IMR-90 (cell line): Measurements from ENCODE around the gene ZFYVE28. TPM values are rescaled to one million over a fixed set of nuclear protein-coding genes. Genes with fewer than 3 reads are reported as not detected.

Experiments
- ATAC-seq: fragments of 200-7000 bp; cut with Tn5 transposase; 2 replicates; pipeline ENCODE4 v1.9.1; 2020; ENCODE audit warnings: low read depth, mild to moderate bottlenecking, moderate library complexity
- BruUV-seq: library from RNA; stranded (reverse); fragments of 400-500 nt; replicated peaks from 2 replicates; lab custom pipeline; 2021; lab: Mats Ljungman, UMichigan
- CTCF ChIA-PET: fragments of 300-600 bp; formaldehyde crosslinking; extraction: SDS; loops from one replicate; lab custom pipeline; 2021; ENCODE audit warnings: antibody characterized with exemption; lab: Yijun Ruan, JAX
- POLR2A ChIA-PET: fragments of 300-600 bp; sonication (Branson Sonifier 250); formaldehyde crosslinking; loops from one replicate; lab custom pipeline; 2022; ENCODE audit warnings: antibody characterized with exemption; ENCODE audit not compliant: unreplicated experiment; lab: Charles Lee
- DNase-seq: peaks from one replicate; pipeline ENCODE4 v3.0.0; 2013
- H2AFZ ChIP-seq: replicated peaks from 2 replicates; pipeline ENCODE3; 2013; ENCODE audit warnings: low read length, mild to moderate bottlenecking; ENCODE audit not compliant: poor library complexity
- H2AK5ac ChIP-seq: 2 replicates; pipeline ENCODE4 v1.6.1; 2013; ENCODE audit warnings: low read depth, low read length, inconsistent platforms
- H2AK9ac ChIP-seq: replicated peaks from 2 replicates; pipeline ENCODE3; 2013; ENCODE audit warnings: mild to moderate bottlenecking, low read depth, low read length, moderate library complexity; ENCODE audit not compliant: poor library complexity
- H2BK120ac ChIP-seq: 2 replicates; pipeline ENCODE4 v1.6.1; 2013; ENCODE audit warnings: low read depth, low read length, inconsistent platforms
- H2BK15ac ChIP-seq: 3 replicates; pipeline ENCODE4 v1.6.1; 2013; ENCODE audit warnings: low read depth, low read length, inconsistent platforms
- H2BK20ac ChIP-seq: 2 replicates; pipeline ENCODE4 v1.6.1; 2013; ENCODE audit warnings: low read depth, mild to moderate bottlenecking, inconsistent platforms, low read length, moderate library complexity
- H2BK5ac ChIP-seq: 2 replicates; pipeline ENCODE4 v1.6.1; 2013; ENCODE audit warnings: mild to moderate bottlenecking, low read depth, low read length, inconsistent platforms; ENCODE audit not compliant: poor library complexity, severe bottlenecking
- H3K14ac ChIP-seq: replicated peaks from 2 replicates; pipeline ENCODE4 v1.6.1; 2013; ENCODE audit warnings: low read depth, low read length, inconsistent platforms
- H3K18ac ChIP-seq: 2 replicates; pipeline ENCODE4 v1.6.1; 2013; ENCODE audit warnings: low read depth, low read length, control low read depth
- H3K23ac ChIP-seq: 2 replicates; pipeline ENCODE4 v1.6.1; 2013; ENCODE audit warnings: low read depth, low read length, inconsistent platforms
- H3K27ac ChIP-seq: 2 replicates; pipeline ENCODE4 v1.5.1; 2013; ENCODE audit warnings: mild to moderate bottlenecking, control low read depth, low read length; ENCODE audit not compliant: insufficient read depth
- H3K27me3 ChIP-seq: 2 replicates; pipeline ENCODE4 v1.6.1; 2013; ENCODE audit warnings: low read length; ENCODE audit not compliant: control insufficient read depth, insufficient read depth
- H3K36me3 ChIP-seq: 2 replicates; pipeline ENCODE4 v1.6.1; 2013; ENCODE audit warnings: low read length, mixed read lengths; ENCODE audit not compliant: control insufficient read depth, insufficient read depth
- H3K4ac ChIP-seq: 2 replicates; pipeline ENCODE4 v1.6.1; 2013; ENCODE audit warnings: low read depth, low read length, inconsistent platforms
- H3K4me1 ChIP-seq: 2 replicates; pipeline ENCODE4 v1.6.1; 2013; ENCODE audit warnings: low read length, mixed read lengths; ENCODE audit not compliant: control insufficient read depth, insufficient read depth
- H3K4me2 ChIP-seq: 2 replicates; pipeline ENCODE4 v1.6.1; 2013; ENCODE audit warnings: low read depth, mild to moderate bottlenecking, control low read depth, low read length, moderate library complexity
- H3K4me3 ChIP-seq: 2 replicates; pipeline ENCODE4 v1.5.1; 2013; ENCODE audit warnings: low read depth, mild to moderate bottlenecking, control low read depth, low read length, moderate library complexity; ENCODE audit not compliant: insufficient read depth
- H3K56ac ChIP-seq: 2 replicates; pipeline ENCODE4 v1.6.1; 2013; ENCODE audit warnings: low read length, inconsistent platforms; ENCODE audit not compliant: insufficient read depth; ENCODE audit errors: extremely low read depth
- H3K79me1 ChIP-seq, 2 experiments: 2 replicates each; pipeline ENCODE4 v1.6.1; 2013; ENCODE audit warnings: low read length in 2 of 2, inconsistent platforms in 1 of 2, low read depth in 1 of 2
- H3K9ac ChIP-seq: 2 replicates; pipeline ENCODE4 v1.6.1; 2013; ENCODE audit warnings: low read depth, low read length, control low read depth
- H3K9me1 ChIP-seq: 2 replicates; pipeline ENCODE4 v1.6.1; 2013; ENCODE audit warnings: low read length, inconsistent platforms; ENCODE audit not compliant: insufficient read depth
- H3K9me3 ChIP-seq: 2 replicates; pipeline ENCODE4 v1.6.1; 2013; ENCODE audit warnings: low read length; ENCODE audit not compliant: control insufficient read depth, insufficient read depth
- H4K20me1 ChIP-seq: 2 replicates; pipeline ENCODE4 v1.6.1; 2013; ENCODE audit warnings: low read length, inconsistent platforms; ENCODE audit not compliant: insufficient read depth
- H4K5ac ChIP-seq: 2 replicates; pipeline ENCODE4 v1.6.1; 2013; ENCODE audit warnings: mild to moderate bottlenecking, low read depth, low read length, control low read depth
- H4K8ac ChIP-seq, 2 experiments: 2 replicates each; pipeline ENCODE4 v1.6.1; 2013; ENCODE audit warnings: low read depth in 2 of 2, low read length in 2 of 2, control low read depth in 1 of 2, inconsistent platforms in 1 of 2
- H4K91ac ChIP-seq: 2 replicates; pipeline ENCODE4 v1.6.1; 2013; ENCODE audit warnings: low read depth, low read length, inconsistent platforms; ENCODE audit not compliant: insufficient read depth
- CEBPB ChIP-seq: IDR thresholded peaks from 2 replicates; pipeline ENCODE4 v1.6.1; 2012; ENCODE audit warnings: low read depth, low read length, improper control_type of control experiment
- ELK1 ChIP-seq: fragments of 150-350 bp; IDR thresholded peaks from 2 replicates; pipeline ENCODE4 v1.6.1; 2016; ENCODE audit warnings: low read depth, mild to moderate bottlenecking, low read length, moderate library complexity, borderline replicate concordance
- MAZ ChIP-seq: IDR thresholded peaks from 2 replicates; pipeline ENCODE4 v1.6.1; 2012; ENCODE audit warnings: low read depth, mild to moderate bottlenecking, low read length, improper control_type of control experiment, moderate library complexity, borderline replicate concordance
- MXI1 ChIP-seq: IDR thresholded peaks from 2 replicates; pipeline ENCODE4 v1.6.1; 2012; ENCODE audit warnings: low read depth, mild to moderate bottlenecking, low read length, moderate library complexity, borderline replicate concordance
- RCOR1 ChIP-seq: IDR thresholded peaks from 2 replicates; pipeline ENCODE4 v1.6.1; 2012; ENCODE audit warnings: mild to moderate bottlenecking, low read length, improper control_type of control experiment; ENCODE audit not compliant: insufficient replicate concordance
- RFX5 ChIP-seq: IDR thresholded peaks from 2 replicates; pipeline ENCODE4 v1.8.0; 2012; ENCODE audit warnings: low read depth, mild to moderate bottlenecking, low read length, moderate library complexity
- WGBS, 2 experiments: methylation state at CpG; one replicate each; pipeline versions ENCODE4 v1.1.5 to v1.1.7; 2013; ENCODE audit warnings: missing lambda C conversion rate in 2 of 2; ENCODE audit not compliant: insufficient read length in 1 of 2; ENCODE audit errors: extremely low coverage in 2 of 2; 5-methylcytosine and 5-hydroxymethylcytosine counted together
- dilution Hi-C: fragments of 300-500 bp; cut with HindIII; formaldehyde crosslinking; loops from one replicate; pipeline ENCODE4 v1.14.3; 2018; ENCODE audit warnings: low sequenced_read_pairs; ENCODE audit not compliant: unreplicated experiment
- in situ Hi-C: fragments of 300-500 bp; cut with MboI; formaldehyde crosslinking; loops from 3 replicates; pipeline ENCODE4 v1.14.3; 2019; ENCODE audit warnings: low sequenced_read_pairs, inconsistent platforms, mixed read lengths
- intact Hi-C: fragments of 100-400 bp; cut with micrococcal nuclease; formaldehyde crosslinking; loops from 2 replicates; pipeline ENCODE4 v1.10.0; 2022
- polyA plus RNA-seq, 3 experiments: library from polyadenylated mRNA; depleted of rRNA; stranded (reverse); fragments of >200 nt; gene quantifications; 2 replicates each; pipeline ENCODE4 v1.2.3, GENCODE V29; 2012; ENCODE audit warnings: low replicate concordance in 1 of 3
- total RNA-seq: library from RNA; depleted of rRNA; stranded (reverse); fragments of >200 nt; gene quantifications from 2 replicates; pipeline ENCODE4 v1.2.3, GENCODE V29; 2012
- TF ChIP-seq, protein P1 (sequence below): conservative IDR thresholded peaks from 2 replicates; pipeline ENCODE4 v1.5.1; 2012; ENCODE audit warnings: mild to moderate bottlenecking, low read depth, low read length, improper control_type of control experiment

ZFYVE28 gene
- total and polyA plus RNA-seq, 2 of the 4 experiments (the other 2 are of a cell fraction) = 0.36 to 1.2 TPM

DNA sequence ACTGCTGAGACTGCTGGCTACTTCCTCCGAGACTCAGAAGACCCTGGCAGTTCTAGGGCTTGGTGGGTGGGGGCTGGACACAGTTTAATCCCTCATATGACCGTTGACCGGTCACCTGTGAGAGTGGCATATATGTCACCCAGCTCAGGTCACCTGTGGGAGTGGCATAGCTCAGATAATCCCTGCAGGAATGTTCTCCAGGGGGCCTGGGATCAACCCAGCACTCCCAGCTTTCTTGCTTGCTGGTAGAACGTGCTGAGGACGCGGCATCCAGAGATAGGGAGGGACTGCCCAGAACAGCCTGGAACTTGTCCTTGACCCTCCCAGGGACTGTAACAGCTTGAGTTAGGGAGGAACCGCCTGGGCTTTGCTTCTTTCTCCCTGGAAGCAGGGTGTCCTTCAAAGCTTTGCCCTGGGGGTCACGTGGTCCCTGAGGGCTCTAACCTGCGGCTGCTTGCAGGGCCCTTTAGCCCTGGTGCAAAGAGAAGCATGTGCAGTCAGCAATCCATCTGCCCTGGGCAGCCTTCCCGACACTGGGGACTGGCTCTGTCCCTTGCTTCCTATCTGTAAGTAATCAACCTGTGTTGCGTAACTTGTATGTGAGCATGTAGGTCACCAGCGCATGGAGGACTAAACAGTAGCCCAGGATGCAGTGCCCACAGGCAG is 55.3 kb downstream of the ZFYVE28 start:
- Histone ChIP-seq H3K79me1 (no peaks in the 10 kb centered on the region), H2BK15ac (no peak overlapping the region), H4K8ac (no peak overlapping the region), H4K20me1 (0 out of 2 replicates have a peak, but pooled peaks cover under 1% of the 10 kb centered on the region), H3K4me2 (no peak overlapping the region), H2BK120ac (no peak overlapping the region), H3K4ac (no peak overlapping the region), H4K91ac (no peak overlapping the region), H2AK5ac (no peak overlapping the region), H3K14ac (no peak overlapping the region), H4K5ac (no peak overlapping the region), H2AK9ac (no peak overlapping the region), H3K4me1 (no peaks in the 10 kb centered on the region), H3K9ac (no peak overlapping the region), H2BK5ac (no peak overlapping the region), H3K27me3 (peaks cover 23% of the 10 kb centered on the region), H3K27ac (no peak overlapping the region), H3K9me3 (no peaks in the 10 kb centered on the region), H2AFZ (no peak overlapping the region), H3K9me1 (no peaks in the 10 kb centered on the region; the same call in 1 of the 2 replicates), H3K56ac (no peak overlapping the region), H3K23ac (no peak overlapping the region), H3K18ac (no peak overlapping the region), H2BK20ac (no peak overlapping the region), H3K36me3 (no peaks in the 10 kb centered on the region), H3K4me3 (no peak overlapping the region)
- no peak for DNase-seq
- ATAC-seq = no peak
- 81% methylated on average over 7 of the region's 12 CpGs; no CpG with 5 or more reads in 1 of the 2 experiments for WGBS, 2 experiments
- POLR2A ChIA-PET = no interaction called here
- intact Hi-C loops = no loop called here
- BruUV-seq = no TSS peak
- dilution Hi-C loops = no loop called here
- in situ Hi-C loops = no loop called here
- TF ChIP-seq MAZ = no peak
- TF ChIP-seq MXI1 = no peak
- TF ChIP-seq CEBPB = peak; percentile 87
- TF ChIP-seq, protein P1, sequence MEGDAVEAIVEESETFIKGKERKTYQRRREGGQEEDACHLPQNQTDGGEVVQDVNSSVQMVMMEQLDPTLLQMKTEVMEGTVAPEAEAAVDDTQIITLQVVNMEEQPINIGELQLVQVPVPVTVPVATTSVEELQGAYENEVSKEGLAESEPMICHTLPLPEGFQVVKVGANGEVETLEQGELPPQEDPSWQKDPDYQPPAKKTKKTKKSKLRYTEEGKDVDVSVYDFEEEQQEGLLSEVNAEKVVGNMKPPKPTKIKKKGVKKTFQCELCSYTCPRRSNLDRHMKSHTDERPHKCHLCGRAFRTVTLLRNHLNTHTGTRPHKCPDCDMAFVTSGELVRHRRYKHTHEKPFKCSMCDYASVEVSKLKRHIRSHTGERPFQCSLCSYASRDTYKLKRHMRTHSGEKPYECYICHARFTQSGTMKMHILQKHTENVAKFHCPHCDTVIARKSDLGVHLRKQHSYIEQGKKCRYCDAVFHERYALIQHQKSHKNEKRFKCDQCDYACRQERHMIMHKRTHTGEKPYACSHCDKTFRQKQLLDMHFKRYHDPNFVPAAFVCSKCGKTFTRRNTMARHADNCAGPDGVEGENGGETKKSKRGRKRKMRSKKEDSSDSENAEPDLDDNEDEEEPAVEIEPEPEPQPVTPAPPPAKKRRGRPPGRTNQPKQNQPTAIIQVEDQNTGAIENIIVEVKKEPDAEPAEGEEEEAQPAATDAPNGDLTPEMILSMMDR = no peak
- no peak for TF ChIP-seq RFX5
- no peak for TF ChIP-seq RCOR1
- no peak for TF ChIP-seq ELK1
- CTCF ChIA-PET = no interaction called here
